ENCODE results near the gene TSPAN18. TPM values are rescaled to one million over a fixed set of nuclear protein-coding genes. Genes with fewer than 3 reads are reported as not detected.
A peak's percentile ranks its signal among the peaks of the same experiment; 100 is the strongest.

Gene TSPAN18
- total and polyA plus RNA-seq, 8 donors, result 27.2 to 85.8 (median 63.7) TPM

GRCh38 chr11:44970293-44970692 lies 243.5 kb downstream of the TSPAN18 start:
- no peak for TF ChIP-seq CTCF (IDR thresholded peaks at IDR 0.05)
- Histone ChIP-seq H3K4me1 (peaks cover 0 to 9% of the 10 kb centered on the region in 2 donors), H3K36me3 (no peaks in the 10 kb centered on the region), H3K4me3 (no peak overlapping the region), H3K9me3 (no peaks in the 10 kb centered on the region), H3K27ac (peak overlapping the region in 1 of 2 donors; percentile 80), H3K27me3 (no peaks in the 10 kb centered on the region)
- DNase-seq, result no peak
- no peak for ATAC-seq
- intact Hi-C loops (cut with DNase I), result no loop called here

GRCh38 chr11:44971185-44971584 lies 244.4 kb downstream of the TSPAN18 start:
- ATAC-seq (no peak), DNase-seq (no peak)
- H3K4me3 ChIP-seq, result no peak overlapping the region
- TF ChIP-seq CTCF (IDR thresholded peaks at IDR 0.05), result no peak
- H3K27me3 ChIP-seq, result no peaks in the 10 kb centered on the region
- peak overlapping the region in 1 of 2 donors; percentile 80 for H3K27ac ChIP-seq
- H3K9me3 ChIP-seq, result no peaks in the 10 kb centered on the region
- H3K36me3 ChIP-seq, result no peaks in the 10 kb centered on the region
- intact Hi-C loops (cut with DNase I), result no loop called here
- peaks cover 0 to 8% of the 10 kb centered on the region in 2 donors for H3K4me1 ChIP-seq

GRCh38 chr11:44972746-44973435 lies 246.1 kb downstream of the TSPAN18 start:
- TF ChIP-seq CTCF (IDR thresholded peaks at IDR 0.05), result no peak
- Histone ChIP-seq H3K4me1 (peaks cover 7 to 19% of the 10 kb centered on the region in 2 donors), H3K9me3 (no peaks in the 10 kb centered on the region), H3K27ac (no peak overlapping the region), H3K4me3 (no peak overlapping the region), H3K36me3 (no peaks in the 10 kb centered on the region), H3K27me3 (no peaks in the 10 kb centered on the region)
- intact Hi-C loops (cut with DNase I), result no loop called here
- no peak for DNase-seq
- no peak for ATAC-seq

- no peak for TF ChIP-seq CTCF (IDR thresholded peaks at IDR 0.05)
- intact Hi-C loops (cut with DNase I), result no loop called here
- no peaks in the 10 kb centered on the region for H3K27me3 ChIP-seq
- DNase-seq (no peak), ATAC-seq (no peak)
- H3K4me1 ChIP-seq, result peaks cover 15 to 28% of the 10 kb centered on the region in 2 donors
- no peaks in the 10 kb centered on the region for H3K36me3 ChIP-seq
- H3K4me3 ChIP-seq, result no peak overlapping the region
- H3K27ac ChIP-seq, result no peak overlapping the region
- H3K9me3 ChIP-seq, result no peaks in the 10 kb centered on the region
Measured at GRCh38 chr11:44973632-44974401, 247.1 kb downstream of the TSPAN18 start.

GRCh38 chr11:44974402-44975000 lies 247.7 kb downstream of the TSPAN18 start:
- H3K36me3 ChIP-seq, result no peaks in the 10 kb centered on the region

More at GRCh38 chr11:44974402-44975000, 247.7 kb downstream of the TSPAN18 start:
- Histone ChIP-seq H3K9me3 (no peaks in the 10 kb centered on the region), H3K27me3 (no peaks in the 10 kb centered on the region), H3K27ac (no peak overlapping the region), H3K4me3 (no peak overlapping the region), H3K4me1 (peaks cover 22 to 35% of the 10 kb centered on the region in 2 donors)
- TF ChIP-seq CTCF (IDR thresholded peaks at IDR 0.05), result no peak
- ATAC-seq, result no peak
- intact Hi-C loops (cut with DNase I), result no loop called here
- no peak for DNase-seq
